Tibial nerve (tissue), 4 donors: ENCODE measurements around the gene TFEC.

Experiments
- CTCF ChIP-seq, 5 experiments: fragments of 200-600 bp in 3 of 5; fragments of 450-650 bp in 2 of 5; sonication (generic) in 3 of 5; IDR thresholded peaks; one replicate each; pipeline ENCODE4 v1.5.1; 2016 to 2019; ENCODE audit warnings: antibody characterized with exemption in 5 of 5, mild to moderate bottlenecking in 3 of 5, moderate library complexity in 2 of 5
- EP300 ChIP-seq, 2 donors: sonication (generic); formaldehyde crosslinking; IDR thresholded peaks; one replicate each; pipeline ENCODE4 v1.6.1; 2017; ENCODE audit warnings: antibody characterized with exemption in 2 of 2, mild to moderate bottlenecking in 1 of 2
- POLR2A ChIP-seq, 2 donors: fragments of 450-650 bp; IDR thresholded peaks; one replicate each; pipeline ENCODE4 v1.6.1; 2017; ENCODE audit warnings: antibody characterized with exemption in 2 of 2, mild to moderate bottlenecking in 2 of 2, moderate library complexity in 2 of 2

GRCh38 chr7:115906731-115907130 lies 123.8 kb downstream of the TFEC start:
- TF ChIP-seq CTCF (IDR thresholded peaks at IDR 0.05): no peak
- no peak for TF ChIP-seq POLR2A (IDR thresholded peaks at IDR 0.05)
- no peak for TF ChIP-seq EP300 (IDR thresholded peaks at IDR 0.05)
